Astrocyte of the cerebellum (primary cell): ENCODE data around the gene ESPL1.

Experiments
- DNase-seq: peaks from one replicate; pipeline ENCODE4 v3.0.0-alpha.2; 2011; ENCODE audit warnings: low read depth
- H3K4me3 ChIP-seq: 2 replicates; pipeline ENCODE4 v1.5.1; 2011; ENCODE audit warnings: mild to moderate bottlenecking, low read depth, low read length, moderate library complexity
- in situ Hi-C: cut with HindIII; loops from 2 replicates; pipeline ENCODE4 v1.10.0; 2017; ENCODE audit warnings: low sequenced_read_pairs
- TF ChIP-seq, protein P1 (sequence below): IDR thresholded peaks from 2 replicates; pipeline ENCODE4 v1.5.1; 2012; ENCODE audit warnings: low read length, low read depth, moderate library complexity, mild to moderate bottlenecking; ENCODE audit errors: missing control alignments

Gene ESPL1

DNA sequence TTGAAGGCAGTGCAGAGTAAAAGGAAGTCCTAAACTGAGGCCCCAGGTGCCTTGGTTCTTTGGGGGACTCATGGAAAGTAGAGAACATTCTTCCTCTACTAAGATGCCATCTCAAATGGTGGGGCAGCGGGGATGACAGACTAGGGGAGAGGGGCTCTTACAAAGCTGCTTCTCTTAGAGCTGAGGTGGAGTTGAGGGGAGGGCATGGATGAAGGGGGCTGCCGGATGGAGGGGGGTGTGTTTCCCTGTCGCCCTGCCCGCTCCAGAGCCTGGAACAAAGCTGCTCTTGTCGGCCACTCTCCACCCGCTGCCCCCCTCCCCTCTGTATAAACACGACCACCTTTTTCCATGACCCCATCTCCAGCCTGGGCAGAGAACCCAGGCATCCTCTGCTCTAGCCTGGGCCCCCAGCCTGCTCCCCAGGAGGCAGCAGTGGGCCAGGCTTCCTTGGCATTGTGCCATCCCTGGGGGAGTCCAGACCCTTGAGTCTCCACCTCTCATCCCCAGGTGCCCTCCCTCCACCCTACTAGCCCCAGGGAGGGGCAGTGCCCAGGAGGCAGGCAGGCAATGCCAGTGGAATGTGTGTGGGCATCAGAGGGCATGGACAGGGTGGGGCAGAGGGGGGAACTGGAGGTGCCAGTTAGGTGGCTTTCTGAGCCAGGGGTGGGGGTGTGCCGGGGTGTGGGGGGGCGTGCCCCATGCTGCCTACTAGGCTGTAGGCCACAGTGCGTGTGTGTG lies 37.8 kb upstream of the ESPL1 start:
- H3K4me3 ChIP-seq: no peak overlapping the region
- in situ Hi-C loops: no loop called here
- TF ChIP-seq, protein P1, sequence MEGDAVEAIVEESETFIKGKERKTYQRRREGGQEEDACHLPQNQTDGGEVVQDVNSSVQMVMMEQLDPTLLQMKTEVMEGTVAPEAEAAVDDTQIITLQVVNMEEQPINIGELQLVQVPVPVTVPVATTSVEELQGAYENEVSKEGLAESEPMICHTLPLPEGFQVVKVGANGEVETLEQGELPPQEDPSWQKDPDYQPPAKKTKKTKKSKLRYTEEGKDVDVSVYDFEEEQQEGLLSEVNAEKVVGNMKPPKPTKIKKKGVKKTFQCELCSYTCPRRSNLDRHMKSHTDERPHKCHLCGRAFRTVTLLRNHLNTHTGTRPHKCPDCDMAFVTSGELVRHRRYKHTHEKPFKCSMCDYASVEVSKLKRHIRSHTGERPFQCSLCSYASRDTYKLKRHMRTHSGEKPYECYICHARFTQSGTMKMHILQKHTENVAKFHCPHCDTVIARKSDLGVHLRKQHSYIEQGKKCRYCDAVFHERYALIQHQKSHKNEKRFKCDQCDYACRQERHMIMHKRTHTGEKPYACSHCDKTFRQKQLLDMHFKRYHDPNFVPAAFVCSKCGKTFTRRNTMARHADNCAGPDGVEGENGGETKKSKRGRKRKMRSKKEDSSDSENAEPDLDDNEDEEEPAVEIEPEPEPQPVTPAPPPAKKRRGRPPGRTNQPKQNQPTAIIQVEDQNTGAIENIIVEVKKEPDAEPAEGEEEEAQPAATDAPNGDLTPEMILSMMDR: no peak

DNA sequence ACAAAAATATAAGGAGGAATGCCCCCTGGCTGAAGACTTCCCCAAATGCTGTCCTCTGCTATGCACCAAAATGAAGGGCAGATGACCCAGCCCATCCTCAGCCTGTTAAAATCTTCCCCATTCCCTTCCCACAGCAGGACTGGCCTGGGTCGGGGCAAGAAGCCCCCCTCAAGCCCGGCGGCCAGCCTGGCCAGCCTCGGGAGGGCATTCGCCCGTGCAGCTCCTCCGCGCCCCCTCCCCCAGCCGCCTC lies 36.5 kb upstream of the ESPL1 start:
- TF ChIP-seq, protein P1: no peak
- peak overlapping the region; percentile 65 for H3K4me3 ChIP-seq
- in situ Hi-C loops: no loop called here
- DNase-seq: no peak

More for the DNA sequence above, 37.8 kb upstream of the ESPL1 start:
- DNase-seq: no peak

DNA sequence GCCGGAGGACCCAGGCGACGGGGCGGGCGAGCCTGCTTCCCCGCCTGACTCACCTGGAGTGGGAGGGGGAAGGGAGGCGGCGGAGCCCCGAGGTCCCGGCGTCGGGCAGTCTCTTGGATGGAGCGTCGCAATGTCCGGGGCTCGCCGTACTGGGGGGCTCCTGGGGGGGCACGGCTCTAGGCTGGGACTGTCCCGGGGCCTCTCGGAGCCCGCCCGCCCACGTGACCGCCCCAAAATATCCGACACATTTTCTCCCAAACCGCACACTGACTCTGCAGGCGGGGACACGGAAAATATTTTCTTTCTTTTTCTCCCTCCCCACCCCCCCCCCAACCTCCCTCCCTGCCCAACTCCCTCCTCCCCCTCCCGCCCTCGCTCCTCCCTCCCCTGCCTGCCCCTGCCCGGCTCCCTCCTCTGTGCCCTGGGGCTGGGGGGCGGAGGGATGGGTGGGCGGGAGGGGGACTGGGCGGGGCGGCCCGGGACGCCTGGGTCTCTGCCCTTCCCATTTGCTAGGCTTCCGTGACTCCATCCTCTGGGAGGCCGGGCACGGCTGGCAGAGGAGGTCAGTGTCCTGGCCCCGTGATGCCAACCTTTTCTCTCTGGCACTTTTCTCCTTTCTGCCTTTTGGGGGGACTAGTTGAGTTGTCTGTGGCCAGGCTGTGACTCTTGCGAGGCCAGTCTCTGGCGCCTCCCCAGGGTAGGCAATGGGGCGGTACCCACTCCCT lies 36.0 kb upstream of the ESPL1 start, which contains the start of gene RARG:
Gene RARG (minus strand): TSS at position 289 of the 725 bp plus-strand sequence. CDS start 4,664 bp downstream, outside the sequence.
- DNase-seq: no peak
- TF ChIP-seq, protein P1: no peak
- in situ Hi-C loops: no loop called here
- peak within 1 kb of the TSS; percentile 65 for H3K4me3 ChIP-seq

DNA sequence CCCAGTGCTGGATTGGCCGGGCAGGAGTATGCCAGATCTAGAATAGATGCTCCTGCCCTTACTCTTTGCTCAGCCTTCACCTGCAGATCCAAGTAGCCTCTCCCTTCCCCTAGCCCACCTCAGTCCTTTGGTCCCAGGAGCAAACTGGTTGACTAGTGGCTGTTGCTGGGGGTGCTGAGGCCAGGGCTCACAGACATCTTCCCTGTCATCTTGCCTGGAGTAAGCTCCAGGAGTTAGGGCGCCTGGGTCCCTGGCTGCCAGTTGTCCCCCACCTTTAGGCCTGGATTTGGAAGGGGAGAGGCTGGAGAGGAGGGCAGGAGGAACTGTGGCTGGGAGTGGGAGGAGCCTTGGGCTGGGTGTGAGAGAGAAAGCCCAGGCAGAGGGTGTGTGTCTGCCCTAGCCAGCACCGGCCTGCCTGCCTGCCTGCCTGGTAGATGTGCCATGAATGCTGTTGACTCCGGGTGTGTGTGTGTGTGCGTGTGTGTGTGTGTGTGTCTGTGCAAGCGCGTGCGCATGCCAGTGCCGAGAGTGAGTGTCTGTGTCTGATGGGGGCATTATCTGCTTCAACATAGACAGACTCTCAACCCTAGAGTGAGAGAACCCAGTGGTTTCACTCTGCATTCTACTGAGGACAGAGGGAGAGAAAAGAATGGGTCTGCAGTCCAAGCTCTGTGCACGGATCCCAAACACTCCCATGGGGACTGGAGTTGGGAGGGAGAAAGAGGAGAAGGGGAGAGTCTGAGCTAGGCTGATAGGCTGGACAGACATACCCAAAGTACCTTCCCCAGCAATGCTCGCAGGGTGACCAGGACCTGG lies 35.2 kb upstream of the ESPL1 start:
- no peak for DNase-seq
- TF ChIP-seq, protein P1: no peak
- in situ Hi-C loops: no loop called here
- peak overlapping the region; percentile 65 for H3K4me3 ChIP-seq

DNA sequence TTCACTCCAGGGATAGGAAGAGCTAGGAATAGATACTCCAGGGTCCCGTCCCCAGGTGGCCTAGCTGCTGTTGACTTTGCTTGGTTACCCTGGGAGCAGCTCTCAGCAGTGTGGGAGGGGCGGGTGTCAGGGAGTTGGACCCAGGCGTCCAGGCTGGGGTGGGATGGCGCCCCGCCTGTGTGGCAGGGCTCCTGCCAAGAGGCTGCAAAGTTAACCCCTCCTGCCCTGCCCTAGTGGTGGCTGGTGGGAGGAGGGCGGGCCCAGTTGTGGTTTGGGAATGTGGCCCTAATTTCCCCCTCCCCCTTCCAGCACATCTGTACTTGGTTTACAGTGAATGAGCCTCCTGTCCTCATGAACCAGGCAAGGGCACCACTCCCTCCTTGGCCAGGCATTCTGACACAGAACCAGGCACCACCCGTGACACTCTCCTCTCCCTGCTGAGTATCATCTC lies 34.4 kb upstream of the ESPL1 start:
- TF ChIP-seq, protein P1: no peak
- H3K4me3 ChIP-seq: no peak overlapping the region
- in situ Hi-C loops: no loop called here
- no peak for DNase-seq

DNA sequence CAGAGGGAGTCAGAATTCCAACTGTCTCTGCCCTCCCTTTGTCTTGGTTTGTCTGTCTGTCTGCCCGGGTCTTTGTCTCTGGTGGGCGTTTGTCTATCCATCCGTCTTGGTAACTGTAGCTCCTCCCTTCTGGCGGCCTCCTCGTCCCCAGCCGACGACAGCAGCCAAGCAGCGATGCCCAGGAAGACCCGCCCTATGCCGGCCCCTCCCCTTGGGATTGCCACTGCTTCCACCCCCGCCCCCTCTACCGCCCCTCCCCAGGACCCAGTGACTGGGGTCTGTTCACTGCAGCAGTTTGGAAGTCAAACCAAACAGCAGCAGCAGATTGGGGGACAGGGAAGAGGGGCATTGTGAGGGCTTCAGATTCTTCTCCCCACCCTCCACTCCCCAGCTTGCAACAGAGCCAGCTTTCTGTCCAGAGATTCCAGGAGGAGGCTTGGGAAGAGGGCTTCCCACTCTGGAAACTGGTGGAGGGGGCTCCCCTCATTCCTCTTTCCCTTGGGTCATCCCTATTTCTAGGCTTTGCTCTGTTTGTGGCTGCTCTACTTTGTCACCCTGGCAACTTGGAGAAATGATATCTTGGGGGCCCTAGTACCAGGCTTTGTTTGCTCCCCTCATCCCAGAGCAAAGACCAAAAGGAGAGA lies 33.7 kb upstream of the ESPL1 start:
- DNase-seq: no peak
- TF ChIP-seq, protein P1: no peak
- H3K4me3 ChIP-seq: no peak overlapping the region
- in situ Hi-C loops: no loop called here
